A549 (cell line): ENCODE measurements around the gene EXOC1.

ENCODE experiments used
- CBX8 ChIP-seq: fragments of 200-600 bp; sonication (generic); IDR thresholded peaks from 2 replicates; pipeline ENCODE4 v1.6.1; 2016
- CHD4 ChIP-seq: fragments of 200-600 bp; sonication (generic); IDR thresholded peaks from 2 replicates; pipeline ENCODE4 v1.6.1; 2016; ENCODE audit warnings: antibody characterized with exemption, mild to moderate bottlenecking, borderline replicate concordance
- EP300 ChIP-seq, 2 experiments: fragments of >200 bp; sonication (Bioruptor Twin); formaldehyde crosslinking; IDR thresholded peaks; 2 replicates in 1 of 2; 3 replicates in 1 of 2; pipeline ENCODE4 v1.6.1; 2016 to 2017
- JUN ChIP-seq, 2 experiments: fragments of >200 bp; sonication (Bioruptor Twin); formaldehyde crosslinking; IDR thresholded peaks; 2 replicates in 1 of 2; 3 replicates in 1 of 2; pipeline ENCODE4 v1.6.1; 2016 to 2017
- JUNB ChIP-seq: fragments of >200 bp; sonication (Bioruptor Twin); formaldehyde crosslinking; IDR thresholded peaks from 2 replicates; pipeline ENCODE4 v1.6.1; 2016
- KDM1A ChIP-seq: fragments of 200-600 bp; sonication (generic); IDR thresholded peaks from 2 replicates; pipeline ENCODE4 v1.6.1; 2016; ENCODE audit warnings: low read depth, mild to moderate bottlenecking
- PBX3 ChIP-seq: IDR thresholded peaks from 2 replicates; pipeline ENCODE4 v1.6.1; 2012
- POLR2A ChIP-seq: IDR thresholded peaks from 2 replicates; pipeline ENCODE4 v1.6.1; 2012; ENCODE audit warnings: mild to moderate bottlenecking, low read length
- RAD21 ChIP-seq, 2 experiments: fragments of >200 bp in 1 of 2; sonication (Bioruptor Twin) in 1 of 2; formaldehyde crosslinking in 1 of 2; IDR thresholded peaks in 1 of 2; conservative IDR thresholded peaks in 1 of 2; 2 replicates in 1 of 2; 3 replicates in 1 of 2; pipeline ENCODE4 v1.6.1; 2012 to 2018; ENCODE audit warnings: inconsistent platforms in 1 of 2
- RFX5 ChIP-seq: fragments of 450-650 bp; IDR thresholded peaks from 2 replicates; pipeline ENCODE4 v1.7.1; 2014; ENCODE audit warnings: antibody characterized with exemption, mild to moderate bottlenecking, moderate library complexity
- RNF2 ChIP-seq: fragments of 200-600 bp; sonication (generic); IDR thresholded peaks from 2 replicates; pipeline ENCODE4 v1.6.1; 2016; ENCODE audit warnings: low read depth, mild to moderate bottlenecking, antibody characterized with exemption, moderate library complexity, borderline replicate concordance
- TF ChIP-seq, protein P1 (sequence below): fragments of 150-350 bp; IDR thresholded peaks from 2 replicates; pipeline ENCODE4 v1.6.1; 2014; ENCODE audit warnings: low read depth, mild to moderate bottlenecking, low read length
- TF ChIP-seq, protein P2 (sequence below): fragments of >200 bp; sonication (Bioruptor Twin); formaldehyde crosslinking; IDR thresholded peaks from 3 replicates; pipeline ENCODE4 v1.5.1; 2016
- TF ChIP-seq, protein P3 (sequence below): fragments of 200-600 bp; sonication (generic); IDR thresholded peaks from 2 replicates; pipeline ENCODE4 v1.6.1; 2016; ENCODE audit warnings: antibody characterized with exemption, mild to moderate bottlenecking, moderate library complexity

GRCh38 chr4:55933611-55934010, 80.2 kb downstream of the EXOC1 start:
- TF ChIP-seq, protein P1, sequence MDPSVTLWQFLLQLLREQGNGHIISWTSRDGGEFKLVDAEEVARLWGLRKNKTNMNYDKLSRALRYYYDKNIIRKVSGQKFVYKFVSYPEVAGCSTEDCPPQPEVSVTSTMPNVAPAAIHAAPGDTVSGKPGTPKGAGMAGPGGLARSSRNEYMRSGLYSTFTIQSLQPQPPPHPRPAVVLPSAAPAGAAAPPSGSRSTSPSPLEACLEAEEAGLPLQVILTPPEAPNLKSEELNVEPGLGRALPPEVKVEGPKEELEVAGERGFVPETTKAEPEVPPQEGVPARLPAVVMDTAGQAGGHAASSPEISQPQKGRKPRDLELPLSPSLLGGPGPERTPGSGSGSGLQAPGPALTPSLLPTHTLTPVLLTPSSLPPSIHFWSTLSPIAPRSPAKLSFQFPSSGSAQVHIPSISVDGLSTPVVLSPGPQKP, result no peak
- TF ChIP-seq, protein P2, sequence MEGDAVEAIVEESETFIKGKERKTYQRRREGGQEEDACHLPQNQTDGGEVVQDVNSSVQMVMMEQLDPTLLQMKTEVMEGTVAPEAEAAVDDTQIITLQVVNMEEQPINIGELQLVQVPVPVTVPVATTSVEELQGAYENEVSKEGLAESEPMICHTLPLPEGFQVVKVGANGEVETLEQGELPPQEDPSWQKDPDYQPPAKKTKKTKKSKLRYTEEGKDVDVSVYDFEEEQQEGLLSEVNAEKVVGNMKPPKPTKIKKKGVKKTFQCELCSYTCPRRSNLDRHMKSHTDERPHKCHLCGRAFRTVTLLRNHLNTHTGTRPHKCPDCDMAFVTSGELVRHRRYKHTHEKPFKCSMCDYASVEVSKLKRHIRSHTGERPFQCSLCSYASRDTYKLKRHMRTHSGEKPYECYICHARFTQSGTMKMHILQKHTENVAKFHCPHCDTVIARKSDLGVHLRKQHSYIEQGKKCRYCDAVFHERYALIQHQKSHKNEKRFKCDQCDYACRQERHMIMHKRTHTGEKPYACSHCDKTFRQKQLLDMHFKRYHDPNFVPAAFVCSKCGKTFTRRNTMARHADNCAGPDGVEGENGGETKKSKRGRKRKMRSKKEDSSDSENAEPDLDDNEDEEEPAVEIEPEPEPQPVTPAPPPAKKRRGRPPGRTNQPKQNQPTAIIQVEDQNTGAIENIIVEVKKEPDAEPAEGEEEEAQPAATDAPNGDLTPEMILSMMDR, result no peak
- TF ChIP-seq RAD21 (conservative IDR thresholded peaks at IDR 0.05 in 1 of 2, IDR thresholded peaks at IDR 0.05 in 1 of 2) (no peak), JUN (IDR thresholded peaks at IDR 0.05) (no peak), RNF2 (no peak), JUNB (no peak), PBX3 (no peak), RFX5 (no peak), KDM1A (no peak), EP300 (IDR thresholded peaks at IDR 0.05) (no peak), CHD4 (no peak), POLR2A (no peak), CBX8 (no peak)
- TF ChIP-seq, protein P3, sequence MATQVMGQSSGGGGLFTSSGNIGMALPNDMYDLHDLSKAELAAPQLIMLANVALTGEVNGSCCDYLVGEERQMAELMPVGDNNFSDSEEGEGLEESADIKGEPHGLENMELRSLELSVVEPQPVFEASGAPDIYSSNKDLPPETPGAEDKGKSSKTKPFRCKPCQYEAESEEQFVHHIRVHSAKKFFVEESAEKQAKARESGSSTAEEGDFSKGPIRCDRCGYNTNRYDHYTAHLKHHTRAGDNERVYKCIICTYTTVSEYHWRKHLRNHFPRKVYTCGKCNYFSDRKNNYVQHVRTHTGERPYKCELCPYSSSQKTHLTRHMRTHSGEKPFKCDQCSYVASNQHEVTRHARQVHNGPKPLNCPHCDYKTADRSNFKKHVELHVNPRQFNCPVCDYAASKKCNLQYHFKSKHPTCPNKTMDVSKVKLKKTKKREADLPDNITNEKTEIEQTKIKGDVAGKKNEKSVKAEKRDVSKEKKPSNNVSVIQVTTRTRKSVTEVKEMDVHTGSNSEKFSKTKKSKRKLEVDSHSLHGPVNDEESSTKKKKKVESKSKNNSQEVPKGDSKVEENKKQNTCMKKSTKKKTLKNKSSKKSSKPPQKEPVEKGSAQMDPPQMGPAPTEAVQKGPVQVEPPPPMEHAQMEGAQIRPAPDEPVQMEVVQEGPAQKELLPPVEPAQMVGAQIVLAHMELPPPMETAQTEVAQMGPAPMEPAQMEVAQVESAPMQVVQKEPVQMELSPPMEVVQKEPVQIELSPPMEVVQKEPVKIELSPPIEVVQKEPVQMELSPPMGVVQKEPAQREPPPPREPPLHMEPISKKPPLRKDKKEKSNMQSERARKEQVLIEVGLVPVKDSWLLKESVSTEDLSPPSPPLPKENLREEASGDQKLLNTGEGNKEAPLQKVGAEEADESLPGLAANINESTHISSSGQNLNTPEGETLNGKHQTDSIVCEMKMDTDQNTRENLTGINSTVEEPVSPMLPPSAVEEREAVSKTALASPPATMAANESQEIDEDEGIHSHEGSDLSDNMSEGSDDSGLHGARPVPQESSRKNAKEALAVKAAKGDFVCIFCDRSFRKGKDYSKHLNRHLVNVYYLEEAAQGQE, result no peak
